ENCODE results near the gene PFKP.

The PFKP gene

GRCh38 chr10:3137958-3138726 lies 70.8 kb downstream of the PFKP start:
- DNase-seq: no peak

DNA sequence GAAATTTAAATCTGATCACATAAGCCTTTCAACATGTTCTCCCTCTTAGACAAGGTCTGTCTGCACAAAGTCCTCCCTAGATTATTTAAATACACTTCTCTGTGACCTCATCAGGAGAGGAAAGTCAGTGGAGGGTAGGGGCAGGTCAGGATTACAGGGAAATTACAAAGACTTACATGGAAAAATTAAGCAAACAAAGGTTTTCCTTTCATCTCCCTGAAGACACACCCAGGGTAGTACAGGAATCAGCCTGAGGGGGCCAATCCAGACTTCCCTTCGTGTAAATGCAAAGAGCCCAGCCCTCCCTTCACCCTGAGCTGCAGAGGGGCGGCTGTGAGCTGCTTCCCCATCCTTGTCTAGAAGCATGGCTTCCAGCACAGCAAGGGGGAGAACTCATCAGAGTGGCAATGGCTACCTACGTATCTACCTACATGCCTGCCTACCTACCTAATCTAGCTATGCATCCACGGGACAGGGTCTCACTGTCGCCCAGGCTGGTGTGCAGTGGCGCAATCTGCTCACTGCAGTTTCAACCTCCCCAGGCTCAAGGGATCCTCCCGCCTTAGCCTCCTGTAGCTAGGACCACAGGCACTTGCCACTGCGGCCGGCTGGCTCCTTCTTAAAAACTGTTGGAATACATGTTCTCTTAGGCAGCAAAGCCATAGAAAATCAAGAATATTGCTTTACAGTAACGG lies 72.0 kb downstream of the PFKP start:
- no peak for DNase-seq

DNA sequence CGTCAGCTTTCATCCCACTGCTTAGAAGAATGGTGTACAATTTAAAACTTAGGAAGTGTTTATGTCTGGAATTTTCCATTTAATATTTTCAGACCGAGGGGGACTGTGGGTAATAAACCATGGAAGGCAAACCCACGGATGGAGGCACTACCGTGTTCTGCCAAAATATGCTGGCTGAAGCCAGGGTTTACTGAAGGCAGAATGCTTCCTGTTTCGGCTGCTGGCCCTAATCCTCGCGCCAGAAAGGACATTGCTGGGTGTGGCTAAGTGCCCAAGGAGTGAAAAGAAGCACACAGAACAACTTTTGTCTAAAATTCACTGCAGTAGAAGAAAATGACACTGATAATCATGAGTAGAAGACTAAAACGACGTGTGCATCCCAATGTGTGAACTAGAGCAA lies 72.9 kb downstream of the PFKP start:
- no peak for DNase-seq

GRCh38 chr10:3141351-3142005 lies 74.1 kb downstream of the PFKP start:
- DNase-seq: no peak

DNA sequence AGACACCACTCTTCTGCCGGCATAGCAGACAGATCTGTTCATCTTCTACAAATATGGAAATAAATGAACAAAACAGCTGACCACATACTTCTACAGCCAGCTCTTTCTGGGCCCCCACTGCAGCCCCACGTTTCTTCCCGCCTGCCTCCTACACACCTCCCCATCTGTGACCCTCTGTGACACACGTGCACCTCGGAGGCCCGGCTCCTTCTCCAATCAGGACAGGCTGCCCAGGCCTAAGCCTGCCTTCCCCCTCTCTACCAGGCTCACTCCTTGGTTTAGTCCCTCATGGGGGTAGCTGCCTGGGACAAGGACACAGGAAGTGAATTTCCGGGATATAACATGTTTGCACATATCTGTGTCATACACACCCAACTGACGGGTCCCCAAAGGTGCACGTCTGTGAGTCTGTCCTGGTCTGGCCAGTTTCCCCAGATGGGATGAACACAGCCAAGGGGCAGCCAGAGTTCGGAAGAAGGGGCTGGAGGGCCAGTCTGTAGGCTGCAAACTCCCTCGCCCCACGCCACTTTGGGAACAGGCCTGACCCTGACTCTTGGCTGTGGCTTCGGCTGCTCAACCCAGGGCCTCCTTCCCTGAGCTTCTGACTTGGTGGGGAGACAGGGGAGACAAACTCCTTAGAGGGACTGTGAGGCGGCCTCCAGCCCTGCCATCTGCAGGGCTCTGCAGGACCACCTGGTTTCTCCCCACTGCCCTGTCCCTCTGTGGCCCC lies 75.0 kb downstream of the PFKP start:
- DNase-seq: no peak

GRCh38 chr10:3143366-3143765 lies 76.0 kb downstream of the PFKP start:
- no peak for DNase-seq

GRCh38 chr10:3143791-3144434 lies 76.6 kb downstream of the PFKP start:
- no peak for DNase-seq

DNA sequence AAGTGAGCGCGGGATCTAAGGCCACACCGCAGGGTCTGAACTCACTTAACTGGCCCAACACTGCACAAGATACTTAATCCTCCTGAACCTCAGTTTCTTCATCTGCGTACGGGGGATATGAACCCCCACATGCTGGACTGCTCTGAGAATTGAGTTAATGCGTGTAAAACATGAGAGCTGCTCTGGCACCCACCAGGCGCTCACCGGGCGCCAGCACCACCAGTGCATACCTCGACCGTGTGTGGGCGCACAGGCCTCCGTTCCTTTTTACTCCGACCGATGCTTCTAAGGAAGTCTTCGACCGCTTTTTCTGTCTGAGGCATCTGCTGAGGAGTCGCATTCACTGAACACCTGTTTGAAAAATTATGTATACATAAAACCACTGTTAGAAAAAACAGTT lies 78.0 kb downstream of the PFKP start:
- no peak for DNase-seq

- DNase-seq: no peak
Observed at GRCh38 chr10:3146289-3146688, 78.9 kb downstream of the PFKP start.

GRCh38 chr10:3147117-3147820 lies 79.9 kb downstream of the PFKP start:
- DNase-seq: no peak

DNA sequence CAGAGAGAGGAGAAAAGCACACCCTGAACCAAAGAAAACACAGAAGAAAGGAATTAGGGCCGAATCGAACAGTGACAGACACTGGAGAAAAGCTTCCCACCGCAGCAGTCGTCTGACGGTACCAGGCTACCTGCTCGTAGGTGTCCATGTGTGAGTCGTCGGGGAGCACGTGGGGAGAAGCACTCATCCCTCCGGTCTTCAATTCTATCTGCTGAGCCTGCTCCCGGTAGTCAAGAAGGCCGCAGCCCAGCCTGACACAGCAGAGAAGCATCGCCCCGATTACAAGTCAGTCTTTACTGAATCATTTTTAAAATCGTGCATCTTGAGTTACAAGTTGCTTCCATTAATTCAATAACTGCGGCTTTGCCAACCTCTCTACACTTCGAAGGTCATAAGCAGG lies 80.7 kb downstream of the PFKP start:
- no peak for DNase-seq

DNA sequence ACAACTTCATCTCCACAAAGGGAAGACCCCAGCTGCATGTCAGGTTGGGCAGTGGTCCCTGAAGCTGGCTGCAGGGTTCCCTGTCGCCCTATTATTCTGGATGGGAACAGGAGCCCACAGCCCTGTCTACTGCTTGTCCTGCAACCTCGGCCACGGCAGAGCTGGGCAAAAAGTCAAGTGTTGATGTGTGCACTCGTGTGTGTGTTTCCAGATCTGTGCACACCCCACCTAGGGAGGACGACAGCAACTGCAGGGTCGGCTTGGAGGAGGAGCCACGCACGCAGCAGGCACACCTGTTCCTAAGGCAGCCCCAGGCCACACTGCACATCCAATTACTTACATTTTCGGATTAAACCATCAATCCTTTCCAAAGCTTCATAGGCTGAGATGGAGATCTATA lies 81.6 kb downstream of the PFKP start:
- no peak for DNase-seq

DNA sequence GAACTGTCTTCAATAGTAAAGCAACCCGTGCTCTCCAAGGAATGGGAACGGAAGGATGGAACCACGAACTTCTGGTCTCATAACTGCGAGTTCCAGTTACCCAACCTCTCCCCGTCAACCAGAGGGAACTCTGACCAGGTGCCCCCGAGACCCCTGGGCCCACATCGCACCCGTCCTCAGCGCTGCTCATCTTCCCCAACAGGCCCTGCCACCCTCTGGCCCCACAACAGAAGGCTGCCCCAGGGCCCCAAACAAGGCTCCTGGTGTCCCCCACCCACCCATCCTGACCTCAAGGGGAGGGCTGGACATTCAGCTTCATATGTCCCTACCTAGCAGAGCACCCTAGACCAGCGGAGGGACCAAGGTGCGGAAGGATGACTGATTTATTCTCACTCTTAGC lies 82.6 kb downstream of the PFKP start:
- DNase-seq: no peak

DNA sequence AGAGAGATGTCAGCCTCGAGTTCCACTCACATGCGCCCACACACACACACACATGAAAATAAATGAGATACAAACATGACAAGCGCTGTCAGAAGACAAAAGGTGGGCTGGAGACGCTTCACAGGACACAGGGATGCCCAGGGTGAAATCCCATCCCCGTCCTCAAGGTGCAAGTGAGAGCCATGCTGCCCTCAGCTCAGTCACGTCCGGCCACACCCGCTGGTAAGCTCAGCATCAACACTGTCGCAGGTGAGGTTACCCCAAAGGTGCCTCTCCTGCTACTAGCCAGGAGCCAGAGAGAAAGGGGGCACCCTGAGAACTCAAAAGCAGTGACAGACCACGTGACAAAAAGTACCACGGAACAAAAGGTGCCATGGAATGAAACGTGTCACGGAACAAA lies 83.0 kb downstream of the PFKP start:
- no peak for DNase-seq

- DNase-seq: no peak
Observed at GRCh38 chr10:3150961-3151360, 83.6 kb downstream of the PFKP start.

DNA sequence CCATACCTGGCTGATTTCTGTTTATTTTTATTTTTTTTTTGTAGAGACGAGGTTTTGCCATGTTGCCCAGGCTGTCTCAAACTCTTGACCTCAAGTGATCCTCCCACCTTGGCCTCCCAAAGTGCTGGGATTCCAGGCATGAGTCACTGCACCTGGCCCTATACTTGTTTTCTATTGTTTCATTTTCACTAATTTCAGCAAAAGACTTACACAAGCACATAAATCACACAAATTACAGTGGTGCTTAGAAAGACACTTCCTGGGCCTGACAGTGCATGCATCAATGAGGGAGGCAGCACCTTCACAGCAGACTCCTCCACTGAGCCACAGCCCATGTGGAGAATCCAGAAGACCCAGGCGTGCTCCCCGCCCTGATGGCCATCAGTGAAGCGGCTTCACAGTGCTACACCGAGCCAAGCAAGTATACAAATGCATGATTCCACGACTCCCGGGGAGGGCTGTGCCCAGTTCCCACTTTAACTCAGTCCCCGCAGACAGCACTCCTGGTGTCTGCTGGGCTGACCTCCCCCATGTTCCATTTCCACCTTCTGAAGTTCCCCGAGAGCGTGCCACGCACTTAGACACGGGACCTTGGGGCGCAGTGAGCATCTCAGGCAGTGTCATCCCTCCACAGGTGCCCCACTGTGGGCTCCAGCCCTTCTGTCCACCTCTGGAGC lies 84.7 kb downstream of the PFKP start:
- DNase-seq: no peak

GRCh38 chr10:3152566-3152935 lies 85.2 kb downstream of the PFKP start:
- DNase-seq: no peak

DNA sequence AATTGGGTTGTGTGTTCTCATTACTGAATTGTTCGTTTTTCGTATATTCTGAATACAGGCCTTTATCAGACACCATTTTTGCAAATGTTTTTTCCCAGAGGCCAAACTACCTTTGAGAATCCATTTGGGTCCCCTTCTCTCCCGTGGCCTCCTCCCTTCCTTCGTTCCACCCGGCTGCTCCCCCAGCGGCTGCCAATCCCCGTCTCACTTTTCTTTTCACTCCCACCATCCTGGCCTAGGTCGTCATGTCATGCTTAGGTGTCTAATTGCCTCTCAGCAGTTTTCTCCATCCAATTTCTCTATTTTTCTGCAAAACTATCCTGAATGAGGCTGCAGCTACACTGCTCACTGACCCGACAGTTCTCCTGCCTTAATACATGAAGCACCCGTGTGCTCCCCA lies 87.3 kb downstream of the PFKP start:
- no peak for DNase-seq

DNA sequence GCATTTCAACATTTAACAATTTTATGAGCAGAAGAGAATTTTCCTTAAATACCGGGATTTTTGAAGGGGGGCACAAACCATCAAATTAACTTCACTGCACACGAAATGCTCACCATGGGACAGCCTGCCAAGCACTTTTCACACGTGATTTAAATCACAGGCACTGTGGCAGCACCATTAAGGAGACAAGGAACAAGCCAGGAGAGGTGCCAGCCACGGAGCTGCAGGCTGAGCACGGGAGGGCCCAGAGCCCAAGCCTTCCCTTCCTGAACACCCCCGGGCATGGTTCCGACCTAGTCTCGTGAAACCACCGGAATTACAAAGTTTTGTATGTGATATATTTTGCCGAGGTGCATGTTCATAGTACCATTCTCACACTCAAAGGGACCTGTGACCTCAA lies 91.8 kb downstream of the PFKP start:
- DNase-seq: no peak

- no peak for DNase-seq
Observed at GRCh38 chr10:3162533-3162932, 95.2 kb downstream of the PFKP start.

GRCh38 chr10:3163879-3164278 lies 96.5 kb downstream of the PFKP start:
- no peak for DNase-seq

GRCh38 chr10:3165196-3165595 lies 97.8 kb downstream of the PFKP start:
- no peak for DNase-seq
